ENCODE data around the gene DNAI2. TPM values are rescaled to one million over a fixed set of nuclear protein-coding genes. Genes with fewer than 3 reads are reported as not detected.

Gene DNAI2
- total RNA-seq, 1 experiment from 2014 or later = not detected

GRCh38 chr17:74228306-74228978 is 45.6 kb upstream of the DNAI2 start:
- BruUV-seq (replicated peaks) = no TSS peak
- Histone ChIP-seq H3K9me2 (ENCODE audit: insufficient read depth) (no peaks in the 10 kb centered on the region), H3K4me1 (ENCODE audit: control insufficient read depth in 1 of 2, insufficient read depth in 2 of 2, low read length in 2 of 2) (peaks cover 2 to 21% of the 10 kb centered on the region in 2 experiments; a peak in 3 of 4 replicates), H2AFZ (ENCODE audit: low read depth, low read length, poor library complexity, severe bottlenecking) (no peak overlapping the region), H3K27ac (ENCODE audit: low read depth, low read length) (no peak overlapping the region), H3K9ac (ENCODE audit: low read length) (no peak overlapping the region), H3K9me3 (ENCODE audit: control insufficient read depth in 1 of 2, insufficient read depth in 1 of 2, low read depth in 1 of 2, low read length in 2 of 2) (no peaks in the 10 kb centered on the region), H3K4me2 (ENCODE audit: low read length) (no peak overlapping the region), H3K4me3 (replicated peaks in 1 of 2; ENCODE audit: low read depth in 1 of 2, low read length in 2 of 2) (no peak overlapping the region), H3K36me3 (ENCODE audit: control insufficient read depth in 1 of 2, insufficient read depth in 2 of 2, low read length in 2 of 2) (peaks cover 0 to 8% of the 10 kb centered on the region in 2 experiments; a peak in 1 of 4 replicates), H3K27me3 (ENCODE audit: insufficient read depth, low read length) (no peaks in the 10 kb centered on the region), H3K79me2 (ENCODE audit: insufficient read depth, low read length) (no peaks in the 10 kb centered on the region), H4K20me1 (ENCODE audit: insufficient read depth) (no peaks in the 10 kb centered on the region)
- POLR2A ChIA-PET = no interaction called here
- RAD21 ChIA-PET (ENCODE audit: low non-redundant PET in 1 of 2, low total read pairs in 2 of 2, uncharacterized antibody in 2 of 2, unreplicated experiment in 2 of 2) = no interaction called here
- CTCF ChIA-PET = no interaction called here
- TF ChIP-seq, protein P1, sequence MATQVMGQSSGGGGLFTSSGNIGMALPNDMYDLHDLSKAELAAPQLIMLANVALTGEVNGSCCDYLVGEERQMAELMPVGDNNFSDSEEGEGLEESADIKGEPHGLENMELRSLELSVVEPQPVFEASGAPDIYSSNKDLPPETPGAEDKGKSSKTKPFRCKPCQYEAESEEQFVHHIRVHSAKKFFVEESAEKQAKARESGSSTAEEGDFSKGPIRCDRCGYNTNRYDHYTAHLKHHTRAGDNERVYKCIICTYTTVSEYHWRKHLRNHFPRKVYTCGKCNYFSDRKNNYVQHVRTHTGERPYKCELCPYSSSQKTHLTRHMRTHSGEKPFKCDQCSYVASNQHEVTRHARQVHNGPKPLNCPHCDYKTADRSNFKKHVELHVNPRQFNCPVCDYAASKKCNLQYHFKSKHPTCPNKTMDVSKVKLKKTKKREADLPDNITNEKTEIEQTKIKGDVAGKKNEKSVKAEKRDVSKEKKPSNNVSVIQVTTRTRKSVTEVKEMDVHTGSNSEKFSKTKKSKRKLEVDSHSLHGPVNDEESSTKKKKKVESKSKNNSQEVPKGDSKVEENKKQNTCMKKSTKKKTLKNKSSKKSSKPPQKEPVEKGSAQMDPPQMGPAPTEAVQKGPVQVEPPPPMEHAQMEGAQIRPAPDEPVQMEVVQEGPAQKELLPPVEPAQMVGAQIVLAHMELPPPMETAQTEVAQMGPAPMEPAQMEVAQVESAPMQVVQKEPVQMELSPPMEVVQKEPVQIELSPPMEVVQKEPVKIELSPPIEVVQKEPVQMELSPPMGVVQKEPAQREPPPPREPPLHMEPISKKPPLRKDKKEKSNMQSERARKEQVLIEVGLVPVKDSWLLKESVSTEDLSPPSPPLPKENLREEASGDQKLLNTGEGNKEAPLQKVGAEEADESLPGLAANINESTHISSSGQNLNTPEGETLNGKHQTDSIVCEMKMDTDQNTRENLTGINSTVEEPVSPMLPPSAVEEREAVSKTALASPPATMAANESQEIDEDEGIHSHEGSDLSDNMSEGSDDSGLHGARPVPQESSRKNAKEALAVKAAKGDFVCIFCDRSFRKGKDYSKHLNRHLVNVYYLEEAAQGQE (IDR thresholded peaks at IDR 0.05; ENCODE audit: low read depth) = no peak
- intact Hi-C loops (cut with micrococcal nuclease) = no loop called here
- DNase-seq (ENCODE audit: low read depth, low spot score) (no peak), ATAC-seq (no peak)

DNA sequence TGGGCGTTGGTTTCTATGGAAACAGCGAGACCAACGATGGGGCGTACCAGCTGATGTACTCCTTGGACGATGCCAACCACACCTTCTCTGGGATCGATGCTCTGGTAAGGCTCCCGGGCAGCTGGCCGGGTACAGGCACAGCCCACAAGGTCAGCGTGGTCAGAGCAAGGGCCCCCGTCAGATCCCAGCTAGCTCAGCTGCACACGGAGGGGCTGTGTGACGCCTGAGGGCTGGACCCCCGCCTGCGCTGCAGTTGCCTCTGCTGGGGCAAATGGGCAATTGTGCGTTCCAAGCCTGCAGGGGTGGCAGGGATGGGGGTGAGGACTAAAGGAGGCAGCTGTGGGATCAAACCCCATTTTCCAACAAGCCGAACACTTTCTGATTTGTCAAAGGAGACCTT is 43.1 kb upstream of the DNAI2 start:
- H3K27ac ChIP-seq (ENCODE audit: low read depth, low read length) = no peak overlapping the region
- no TSS peak for BruUV-seq (replicated peaks)
- 0 out of 4 replicates have a peak, but pooled peaks cover 0 to 4% of the 10 kb centered on the region in 2 experiments for H3K36me3 ChIP-seq (ENCODE audit: control insufficient read depth in 1 of 2, insufficient read depth in 2 of 2, low read length in 2 of 2)
- ATAC-seq = no peak
- no peak for TF ChIP-seq POLR2AphosphoS5 (IDR thresholded peaks at IDR 0.05; ENCODE audit: low read depth, low read length)
- TF ChIP-seq EZH2 (IDR thresholded peaks at IDR 0.05) = no peak
- no peak for TF ChIP-seq FOSL1 (IDR thresholded peaks at IDR 0.05; ENCODE audit: low read depth)
- no peak for TF ChIP-seq SIN3A (IDR thresholded peaks at IDR 0.05; ENCODE audit: low read depth)
- no peak for TF ChIP-seq CBX3 (IDR thresholded peaks at IDR 0.05; ENCODE audit: low read depth)
- TF ChIP-seq, protein P1 (IDR thresholded peaks at IDR 0.05; ENCODE audit: low read depth) = no peak
- no peak for TF ChIP-seq RAD21 (IDR thresholded peaks at IDR 0.05; ENCODE audit: low read depth)
- no peak for TF ChIP-seq SRF (IDR thresholded peaks at IDR 0.05; ENCODE audit: low read depth)
- no peak for TF ChIP-seq EGR1 (IDR thresholded peaks at IDR 0.05; ENCODE audit: low read depth)
- no peak for TF ChIP-seq ELF1 (IDR thresholded peaks at IDR 0.05; ENCODE audit: borderline replicate concordance, low read depth)
- no peak for TF ChIP-seq SP1 (IDR thresholded peaks at IDR 0.05; ENCODE audit: low read depth)
- no peak for TF ChIP-seq TCF7L2 (IDR thresholded peaks at IDR 0.05; ENCODE audit: borderline replicate concordance, extremely low read depth, insufficient read depth, insufficient read length)
- no peak for TF ChIP-seq ZNF274 (IDR thresholded peaks at IDR 0.05; ENCODE audit: low read depth, low read length)
- no peak for TF ChIP-seq ZFX (IDR thresholded peaks at IDR 0.05)
- H3K4me3 ChIP-seq (replicated peaks in 1 of 2; ENCODE audit: low read depth in 1 of 2, low read length in 2 of 2) = no peak overlapping the region
- no peaks in the 10 kb centered on the region for H4K20me1 ChIP-seq (ENCODE audit: insufficient read depth)
- H3K9me3 ChIP-seq (ENCODE audit: control insufficient read depth in 1 of 2, insufficient read depth in 1 of 2, low read depth in 1 of 2, low read length in 2 of 2) = no peaks in the 10 kb centered on the region
- CTCF ChIA-PET = no interaction called here
- no peak overlapping the region for H2AFZ ChIP-seq (ENCODE audit: low read depth, low read length, poor library complexity, severe bottlenecking)
- RAD21 ChIA-PET (ENCODE audit: low non-redundant PET in 1 of 2, low total read pairs in 2 of 2, uncharacterized antibody in 2 of 2, unreplicated experiment in 2 of 2) = no interaction called here
- H3K27me3 ChIP-seq (ENCODE audit: insufficient read depth, low read length) = no peaks in the 10 kb centered on the region
- POLR2A ChIA-PET = no interaction called here
- no peaks in the 10 kb centered on the region for H3K9me2 ChIP-seq (ENCODE audit: insufficient read depth)
- H3K4me1 ChIP-seq (ENCODE audit: control insufficient read depth in 1 of 2, insufficient read depth in 2 of 2, low read length in 2 of 2) = peaks cover 0 to 9% of the 10 kb centered on the region in 2 experiments; a peak in 1 of 4 replicates
- no peak for DNase-seq (ENCODE audit: low read depth, low spot score)
- no peaks in the 10 kb centered on the region for H3K79me2 ChIP-seq (ENCODE audit: insufficient read depth, low read length)
- H3K9ac ChIP-seq (ENCODE audit: low read length) = no peak overlapping the region
- intact Hi-C loops (cut with micrococcal nuclease) = no loop called here
- no peak overlapping the region for H3K4me2 ChIP-seq (ENCODE audit: low read length)

All from HCT116 (cell line).